Measurements from ENCODE around the gene MT1G. TPM values are rescaled to one million over a fixed set of nuclear protein-coding genes. Genes with fewer than 3 reads are reported as not detected.
"Not testable (repeated sequence)": the region's sequence is repeated elsewhere in the genome, so short reads cannot be mapped to it uniquely, and the experiment has no call there.

MT1G gene
- total RNA-seq, 1 experiment from 2014 or later, result 2.9 TPM

GRCh38 chr16:56637814-56638750 lies 29.8 kb downstream of the MT1G start, which contains the start of gene MT1A:
MT1A (plus strand) TSS chr16:56638666; CDS start chr16:56638739, 73 bp downstream.
- peak; percentile 44 for DNase-seq (ENCODE audit: low read depth)

GRCh38 chr16:56636616-56637413 lies 31.1 kb downstream of the MT1G start:
- peak; percentile 34 for DNase-seq (ENCODE audit: low read depth)

- DNase-seq (ENCODE audit: low read depth), result no peak
These were observed 32.4 kb downstream of the MT1G start for GRCh38 chr16:56635441-56635967.

- no peak for DNase-seq (ENCODE audit: low read depth)
These were observed 33.0 kb downstream of the MT1G start for GRCh38 chr16:56634715-56635440.

GRCh38 chr16:56633535-56633934 lies 34.3 kb downstream of the MT1G start:
- DNase-seq (ENCODE audit: low read depth), result no peak

GRCh38 chr16:56632848-56633365 lies 35.0 kb downstream of the MT1G start:
- DNase-seq (ENCODE audit: low read depth), result no peak

- peak; percentile 28 for DNase-seq (ENCODE audit: low read depth)
These were observed 35.6 kb downstream of the MT1G start, which contains the start of gene MT1M for GRCh38 chr16:56632156-56632847. MT1M (plus strand) TSS chr16:56632659; CDS start chr16:56632732, 73 bp downstream.

- DNase-seq (ENCODE audit: low read depth), result no peak
These were observed 36.1 kb downstream of the MT1G start for GRCh38 chr16:56631832-56632155.

- no peak for DNase-seq (ENCODE audit: low read depth)
These were observed 36.7 kb downstream of the MT1G start for GRCh38 chr16:56631197-56631596.

GRCh38 chr16:56630134-56630533 lies 37.7 kb downstream of the MT1G start:
- DNase-seq (ENCODE audit: low read depth), result no peak

- DNase-seq (ENCODE audit: low read depth), result no peak
These were observed 38.3 kb downstream of the MT1G start for GRCh38 chr16:56629531-56629930.

- peak; percentile 48 for DNase-seq (ENCODE audit: low read depth)
These were observed 39.1 kb downstream of the MT1G start for GRCh38 chr16:56628486-56629350.

GRCh38 chr16:56626685-56627084 lies 41.2 kb downstream of the MT1G start:
- DNase-seq (ENCODE audit: low read depth), result no peak

GRCh38 chr16:56625943-56626654 lies 41.8 kb downstream of the MT1G start:
- DNase-seq (ENCODE audit: low read depth), result peak; percentile 63

- DNase-seq (ENCODE audit: low read depth), result peak; percentile 62
These were observed 42.5 kb downstream of the MT1G start, which contains the start of gene MT1E for GRCh38 chr16:56625140-56625942. MT1E (plus strand) TSS chr16:56625781; CDS start chr16:56625852, 71 bp downstream.

- no peak for DNase-seq (ENCODE audit: low read depth)
These were observed 44.2 kb downstream of the MT1G start for GRCh38 chr16:56623637-56624036.

GRCh38 chr16:56623184-56623583 lies 44.7 kb downstream of the MT1G start:
- DNase-seq (ENCODE audit: low read depth), result not testable (repeated sequence)
